Pericardium fibroblast (primary cell): ENCODE data around the gene BRS3. TPM values are rescaled to one million over a fixed set of nuclear protein-coding genes. Genes with fewer than 3 reads are reported as not detected.

ENCODE experiments used
- total RNA-seq: library from RNA; depleted of rRNA; stranded (reverse); fragments of >200 nt; gene quantifications from 2 replicates; pipeline ENCODE4 v1.2.3, GENCODE V29; 2015

Gene BRS3
- not detected in 2 replicates for total RNA-seq

GRCh38 chrX:136487647-136488046 lies at the start of gene BRS3:
BRS3 (plus strand) TSS chrX:136487947; CDS start chrX:136488115, 168 bp downstream.

GRCh38 chrX:136497556-136498052 lies 9.9 kb downstream of the BRS3 start, which contains the start of gene HTATSF1:
HTATSF1 (plus strand) TSS chrX:136497592; CDS start chrX:136497685, 93 bp downstream.

GRCh38 chrX:136531951-136532350 lies 44.2 kb downstream of the BRS3 start, which contains the start of gene VGLL1:
VGLL1 (plus strand) TSS chrX:136532215; CDS start chrX:136536021, 3,806 bp downstream.

Other genes with a start within 250 kb of the BRS3 start
- 16.0 and 17.5 TPM in 2 replicates for gene MAP7D3, start 236.5 kb upstream of the BRS3 start, total RNA-seq
- not detected in 2 replicates for gene ADGRG4, start 187.0 kb upstream of the BRS3 start, total RNA-seq
- 29.1 and 32.9 TPM in 2 replicates for gene HTATSF1, start 9.6 kb downstream of the BRS3 start, total RNA-seq
- gene VGLL1, start 44.3 kb downstream of the BRS3 start, total RNA-seq = not detected in 2 replicates
- gene CD40LG, start 160.2 kb downstream of the BRS3 start, total RNA-seq = not detected in 2 replicates